ENCODE results near the gene CYP4A22.
"Not testable (repeated sequence)": the region's sequence is repeated elsewhere in the genome, so short reads cannot be mapped to it uniquely, and the experiment has no call there.

CYP4A22 gene

GRCh38 chr1:47128221-47128620, 9.0 kb upstream of the CYP4A22 start:
- no peak for TF ChIP-seq CTCF (IDR thresholded peaks at IDR 0.05)
- H3K27ac ChIP-seq = no peak overlapping the region
- H3K4me3 ChIP-seq = no peak overlapping the region
- no peak for DNase-seq (ENCODE audit: low spot score)

GRCh38 chr1:47128854-47129253, 8.4 kb upstream of the CYP4A22 start:
- H3K4me3 ChIP-seq; H3K27ac ChIP-seq; DNase-seq (ENCODE audit: low spot score): not testable (repeated sequence)

GRCh38 chr1:47129489-47130230, 7.6 kb upstream of the CYP4A22 start:
- H3K27ac ChIP-seq; H3K4me3 ChIP-seq; DNase-seq (ENCODE audit: low spot score): not testable (repeated sequence)

GRCh38 chr1:47132665-47133064, 4.6 kb upstream of the CYP4A22 start:
- not testable (repeated sequence) for H3K4me3 ChIP-seq; H3K27ac ChIP-seq; DNase-seq (ENCODE audit: low spot score)

- no peak for DNase-seq (ENCODE audit: low spot score)
- Histone ChIP-seq H3K27ac (no peak overlapping the region), H3K4me3 (no peak overlapping the region)
- TF ChIP-seq CTCF (IDR thresholded peaks at IDR 0.05) = no peak
Measured at GRCh38 chr1:47137925-47138615, 829 bp downstream of the CYP4A22 start.

- DNase-seq (ENCODE audit: low spot score); H3K27ac ChIP-seq; H3K4me3 ChIP-seq: not testable (repeated sequence)
Measured at GRCh38 chr1:47140358-47140757, 3.1 kb downstream of the CYP4A22 start.

GRCh38 chr1:47143654-47144053, 6.4 kb downstream of the CYP4A22 start:
- DNase-seq (ENCODE audit: low spot score); H3K4me3 ChIP-seq; H3K27ac ChIP-seq: not testable (repeated sequence)

GRCh38 chr1:47146495-47146894, 9.3 kb downstream of the CYP4A22 start:
- H3K4me3 ChIP-seq; DNase-seq (ENCODE audit: low spot score); H3K27ac ChIP-seq: not testable (repeated sequence)

- TF ChIP-seq CTCF (IDR thresholded peaks at IDR 0.05) = no peak
- Histone ChIP-seq H3K4me3 (no peak overlapping the region), H3K27ac (no peak overlapping the region)
- DNase-seq (ENCODE audit: low spot score) = no peak
Measured at GRCh38 chr1:47147047-47147785, 10.0 kb downstream of the CYP4A22 start.

GRCh38 chr1:47149162-47149561, 11.9 kb downstream of the CYP4A22 start:
- not testable (repeated sequence) for H3K27ac ChIP-seq; DNase-seq (ENCODE audit: low spot score); H3K4me3 ChIP-seq

GRCh38 chr1:47156457-47156856, 19.2 kb downstream of the CYP4A22 start:
- not testable (repeated sequence) for H3K4me3 ChIP-seq; H3K27ac ChIP-seq; DNase-seq (ENCODE audit: low spot score)

GRCh38 chr1:47157957-47158356, 20.7 kb downstream of the CYP4A22 start:
- not testable (repeated sequence) for H3K27ac ChIP-seq; DNase-seq (ENCODE audit: low spot score); H3K4me3 ChIP-seq
